ENCODE measurements around the gene HERC2. TPM values are rescaled to one million over a fixed set of nuclear protein-coding genes. Genes with fewer than 3 reads are reported as not detected.

Gene HERC2
- total and polyA plus RNA-seq, 2 of the 8 experiments (the other 6 are each of a cell fraction or from before 2014, with no cell fraction given), result 83.0 to 88.7 TPM

DNA sequence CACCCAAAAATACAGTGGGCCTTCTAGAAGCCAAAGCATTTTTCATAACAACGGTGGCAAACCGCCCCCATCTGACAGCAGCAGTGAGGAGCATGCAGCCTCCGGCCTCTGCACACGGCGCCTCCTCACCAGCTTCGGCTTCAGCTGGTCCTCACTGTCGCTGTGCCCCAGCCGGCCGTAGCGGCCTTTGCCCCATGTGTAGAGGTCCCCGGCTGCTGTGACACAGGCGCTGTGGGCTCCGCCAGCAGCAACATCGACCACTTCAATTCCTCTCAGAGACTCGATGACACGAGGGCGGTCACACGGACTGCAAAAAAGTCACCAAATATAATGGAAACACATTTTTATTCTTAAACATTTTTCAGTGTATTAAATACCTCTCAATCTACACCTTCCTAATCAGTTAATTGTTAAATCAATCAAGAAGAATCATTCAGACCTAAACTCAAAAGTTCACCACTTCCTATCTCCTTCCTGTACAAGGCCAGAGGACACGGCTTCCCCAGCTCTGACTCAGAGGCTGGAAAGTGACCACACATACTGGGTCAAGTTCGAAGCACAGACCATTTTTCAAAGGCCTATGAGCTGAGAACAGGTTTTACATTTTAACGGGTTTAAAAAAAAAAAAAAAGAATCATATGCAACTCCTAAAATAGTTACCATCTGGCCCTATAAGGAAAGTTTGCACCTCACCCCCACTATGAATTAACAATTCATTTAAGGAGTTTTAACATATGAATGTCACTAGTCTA is 189.3 kb downstream of the HERC2 start:
- 88% methylated on average over 21 of the region's 21 CpGs; no CpG with 5 or more reads in 1 of the 2 experiments for WGBS, 2 experiments (ENCODE audit: extremely low coverage in 1 of 2, insufficient coverage in 1 of 2, insufficient read length in 1 of 2, insufficient replicate concordance in 2 of 2, low coverage in 1 of 2, low lambda C conversion rate in 2 of 2, missing lambda C conversion rate in 1 of 2)
- Histone ChIP-seq H4K5ac (ENCODE audit: insufficient read length, low read depth, low read length) (no peak overlapping the region), H3K18ac (ENCODE audit: extremely low read depth, low read length) (no peak overlapping the region), H3K4me1 (replicated peaks in 1 of 4; ENCODE audit: control insufficient read depth in 3 of 4, insufficient read depth in 4 of 4, low read length in 3 of 4) (peaks cover 0 to 8% (median 4%) of the 10 kb centered on the region in 4 experiments; a peak in 5 of 7 replicates), H3K9me3 (ENCODE audit: insufficient read depth in 2 of 2, low read depth in 1 of 2, low read length in 1 of 2) (no peaks in the 10 kb centered on the region), H2BK15ac (ENCODE audit: low read length) (no peak overlapping the region), H2AK5ac (ENCODE audit: low read depth, low read length) (no peak overlapping the region), H3K4ac (replicated peaks; ENCODE audit: insufficient read length, low read depth, low read length) (no peak overlapping the region), H3K27me3 (replicated peaks in 1 of 4; ENCODE audit: control insufficient read depth in 3 of 4, extremely low read depth in 1 of 4, insufficient read depth in 3 of 4, low read length in 3 of 4) (no peaks in the 10 kb centered on the region), H2BK20ac (ENCODE audit: low read length) (no peak overlapping the region), H3K36me3 (ENCODE audit: control insufficient read depth in 2 of 4, insufficient read depth in 4 of 4, low read length in 3 of 4) (peaks cover 6 to 24% (median 18%) of the 10 kb centered on the region in 4 experiments; a peak in 7 of 8 replicates), H3K79me2 (ENCODE audit: control insufficient read depth in 1 of 2, insufficient read depth in 2 of 2, low read length in 2 of 2) (no peaks in the 10 kb centered on the region; a peak in 1 of 4 replicates), H2AFZ (ENCODE audit: low read length) (no peak overlapping the region), H4K20me1 (replicated peaks in 1 of 2; ENCODE audit: control insufficient read depth in 1 of 2, insufficient read depth in 2 of 2, low read length in 2 of 2) (peaks cover 4 to 5% of the 10 kb centered on the region in 2 experiments), H3K9ac (replicated peaks in 1 of 4; ENCODE audit: extremely low read depth in 1 of 4, low read depth in 3 of 4, low read length in 3 of 4) (no peak overlapping the region), H3K4me3 (ENCODE audit: extremely low read depth in 1 of 4, insufficient read depth in 2 of 4, low read depth in 3 of 4, low read length in 4 of 4) (no peak overlapping the region), H3K56ac (replicated peaks; ENCODE audit: insufficient read length, low read depth, low read length) (no peak overlapping the region), H2BK12ac (ENCODE audit: low read depth, low read length) (no peak overlapping the region), H2BK120ac (replicated peaks; ENCODE audit: low read depth, low read length) (no peak overlapping the region), H3K4me2 (ENCODE audit: insufficient read depth in 1 of 2, low read depth in 2 of 2, low read length in 2 of 2) (no peak overlapping the region), H3K79me1 (ENCODE audit: low read depth, low read length) (peaks cover 2% of the 10 kb centered on the region; the same call in 1 of the 2 replicates), H3K14ac (ENCODE audit: insufficient read length) (no peak overlapping the region), H4K8ac (ENCODE audit: extremely low read depth, insufficient read depth, low read length) (no peak overlapping the region), H3K23me2 (ENCODE audit: low read depth, low read length) (0 out of 2 replicates have a peak, but pooled peaks cover 1% of the 10 kb centered on the region), H4K91ac (replicated peaks; ENCODE audit: insufficient read length, low read length) (no peak overlapping the region), H2BK5ac (ENCODE audit: low read depth, low read length) (no peak overlapping the region), H3K23ac (ENCODE audit: insufficient read length) (no peak overlapping the region), H3K27ac (ENCODE audit: low read depth, low read length) (no peak overlapping the region)
- DNase-seq (ENCODE audit: low read depth in 1 of 2, low spot score in 2 of 2) (no peak), FAIRE-seq (no peak)
- no peak for TF ChIP-seq POLR2A (IDR thresholded peaks at IDR 0.05; ENCODE audit: control extremely low read depth in 1 of 2, low read depth in 2 of 2, low read length in 2 of 2)
- TF ChIP-seq SP2 (IDR thresholded peaks at IDR 0.05; ENCODE audit: low read length), result no peak
- no peak for TF ChIP-seq HDAC2 (IDR thresholded peaks at IDR 0.05; ENCODE audit: borderline replicate concordance in 1 of 2, low read depth in 2 of 2, low read length in 2 of 2)
- no peak for TF ChIP-seq SUZ12 (IDR thresholded peaks at IDR 0.05; ENCODE audit: low read length)
- TF ChIP-seq RNF2 (IDR thresholded peaks at IDR 0.05; ENCODE audit: borderline replicate concordance, low read depth, low read length, missing control alignments, poor library complexity, severe bottlenecking), result no peak
- TF ChIP-seq SP1 (IDR thresholded peaks at IDR 0.05; ENCODE audit: low read depth, low read length), result no peak
- TF ChIP-seq NRF1 (IDR thresholded peaks at IDR 0.05; ENCODE audit: low read depth, low read length), result no peak
- no peak for TF ChIP-seq RFX5 (IDR thresholded peaks at IDR 0.05; ENCODE audit: borderline replicate concordance, low read depth, low read length)
- no peak for TF ChIP-seq ZNF274 (IDR thresholded peaks at IDR 0.05; ENCODE audit: borderline replicate concordance, extremely low read depth, low read length)
- no peak for TF ChIP-seq EP300 (IDR thresholded peaks at IDR 0.05; ENCODE audit: borderline replicate concordance in 1 of 2, low read depth in 2 of 2, low read length in 2 of 2)
- CTCF ChIA-PET (ENCODE audit: partially characterized antibody), result no interaction called here
- POLR2A ChIA-PET (ENCODE audit: partially characterized antibody), result no interaction called here
